Thymus (tissue), 11 donors: ENCODE measurements around the gene DNASE1L1. TPM values are rescaled to one million over a fixed set of nuclear protein-coding genes. Genes with fewer than 3 reads are reported as not detected.
"Not testable (repeated sequence)": the region's sequence is repeated elsewhere in the genome, so short reads cannot be mapped to it uniquely, and the experiment has no call there.

Source experiments
- DNase-seq, 9 donors: peaks; one replicate each; pipeline ENCODE4 v3.0.0-alpha.2; 2013; ENCODE audit warnings: low spot score in 9 of 9, low read depth in 6 of 9, missing footprints in 1 of 9
- H3K27ac ChIP-seq, 2 donors: one replicate each; pipeline ENCODE4 v1.5.1; 2013; ENCODE audit warnings: control low read depth in 1 of 2, low read depth in 1 of 2, low read length in 1 of 2, mild to moderate bottlenecking in 1 of 2, moderate library complexity in 1 of 2
- H3K27me3 ChIP-seq, 2 donors: one replicate each; pipeline ENCODE4 v1.5.1; 2013; ENCODE audit warnings: low read length in 1 of 2; ENCODE audit not compliant: control insufficient read depth in 2 of 2, insufficient read depth in 1 of 2
- H3K36me3 ChIP-seq, 2 donors: one replicate each; pipeline ENCODE4 v1.5.1; 2013; ENCODE audit warnings: low read length in 1 of 2, mild to moderate bottlenecking in 1 of 2, moderate library complexity in 1 of 2; ENCODE audit not compliant: control insufficient read depth in 2 of 2, insufficient read depth in 2 of 2
- H3K4me1 ChIP-seq, 2 donors: one replicate each; pipeline ENCODE4 v1.5.1; 2013; ENCODE audit warnings: low read length in 2 of 2; ENCODE audit not compliant: control insufficient read depth in 2 of 2, insufficient read depth in 2 of 2
- H3K4me3 ChIP-seq, 2 donors: one replicate each; pipeline ENCODE4 v1.5.1; 2013; ENCODE audit warnings: low read length in 2 of 2, control low read depth in 1 of 2, mild to moderate bottlenecking in 1 of 2
- H3K9me3 ChIP-seq, 2 donors: one replicate each; pipeline ENCODE4 v1.5.1; 2013; ENCODE audit warnings: low read length in 1 of 2, mild to moderate bottlenecking in 1 of 2; ENCODE audit not compliant: control insufficient read depth in 2 of 2, insufficient read depth in 1 of 2
- WGBS: extraction: QIAGEN DNeasy Blood & Tissue Kit; methylation state at CpG from one replicate; pipeline ENCODE4 v1.1.7; 2013; 5-methylcytosine and 5-hydroxymethylcytosine counted together
- polyA plus RNA-seq: library from polyadenylated mRNA; stranded (reverse); fragments of 200-250 nt; gene quantifications from one replicate; pipeline ENCODE4 v1.2.3, GENCODE V29; 2013
- total RNA-seq: library from RNA; stranded (reverse); fragments of 120-200 nt; gene quantifications from one replicate; pipeline ENCODE4 v1.2.4, GENCODE V29; 2013
- donor health status: healthy.

The DNASE1L1 gene
- total and polyA plus RNA-seq, 2 donors: 10.1 to 23.0 TPM

DNA sequence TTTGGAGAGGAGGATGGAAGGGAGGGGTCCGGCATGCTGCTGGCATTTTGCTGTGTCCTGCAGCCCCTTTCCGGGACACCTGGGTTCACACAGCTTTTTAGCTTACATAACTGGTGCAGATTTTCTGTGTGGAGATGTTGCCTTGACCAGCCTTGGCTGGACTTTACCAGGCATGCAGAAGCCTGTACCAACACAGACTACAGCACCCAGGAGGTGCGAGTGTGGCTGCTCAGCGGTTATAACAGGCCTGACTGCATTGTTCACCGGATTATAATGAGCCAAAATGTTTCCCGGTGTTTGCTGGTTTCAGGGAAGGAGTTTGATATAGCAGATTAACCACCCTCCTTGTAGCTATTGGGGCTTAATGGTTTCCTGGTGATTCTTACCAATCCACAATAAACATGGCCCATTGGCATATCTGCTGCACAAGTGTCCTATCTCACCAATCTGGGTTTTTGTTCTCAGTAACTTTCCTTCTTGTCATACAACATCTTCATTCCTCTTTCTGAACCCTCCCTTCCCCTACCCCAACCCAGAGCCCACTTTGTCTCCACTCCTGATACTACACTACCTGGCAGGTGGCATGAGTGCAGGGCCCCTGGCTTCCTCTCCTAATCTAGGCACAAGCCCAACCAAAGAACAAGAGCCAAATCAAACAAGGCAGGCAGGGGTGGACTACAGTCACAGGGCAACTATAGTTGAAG, 7.0 kb downstream of the DNASE1L1 start:
- no peaks in the 10 kb centered on the region for H3K9me3 ChIP-seq
- H3K27me3 ChIP-seq: no peaks in the 10 kb centered on the region
- H3K4me3 ChIP-seq: no peak overlapping the region
- peaks cover 23 to 26% of the 10 kb centered on the region in 2 donors for H3K36me3 ChIP-seq
- H3K4me1 ChIP-seq: peaks cover 0 to 12% of the 10 kb centered on the region in 2 donors
- 88% methylated on average over 6 of the region's 6 CpGs for WGBS
- no peak for DNase-seq
- no peak overlapping the region for H3K27ac ChIP-seq

- WGBS: 93% methylated on average over 6 of the region's 6 CpGs
- Histone ChIP-seq H3K9me3 (no peaks in the 10 kb centered on the region), H3K27ac (no peak overlapping the region), H3K27me3 (no peaks in the 10 kb centered on the region), H3K4me3 (no peak overlapping the region), H3K36me3 (peaks cover 23 to 26% of the 10 kb centered on the region in 2 donors), H3K4me1 (peaks cover 0 to 15% of the 10 kb centered on the region in 2 donors)
- no peak for DNase-seq
These were observed 7.8 kb downstream of the DNASE1L1 start for GRCh38 chrX:154401045-154401799.

DNA sequence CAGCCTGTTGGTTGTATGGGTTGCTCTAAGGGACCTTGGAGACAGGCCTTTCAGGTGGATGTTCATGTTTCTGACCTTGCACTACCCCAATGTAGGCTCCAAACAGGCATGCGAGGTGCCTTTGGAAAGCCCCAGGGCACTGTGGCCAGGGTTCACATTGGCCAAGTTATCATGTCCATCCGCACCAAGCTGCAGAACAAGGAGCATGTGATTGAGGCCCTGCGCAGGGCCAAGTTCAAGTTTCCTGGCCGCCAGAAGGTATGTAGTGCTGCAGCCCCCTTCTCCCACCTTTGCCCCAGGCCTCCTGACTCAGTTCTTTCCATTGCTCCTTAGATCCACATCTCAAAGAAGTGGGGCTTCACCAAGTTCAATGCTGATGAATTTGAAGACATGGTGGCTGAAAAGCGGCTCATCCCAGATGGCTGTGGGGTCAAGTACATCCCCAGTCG, 8.7 kb downstream of the DNASE1L1 start:
- not testable (repeated sequence) for DNase-seq, H3K9me3 ChIP-seq, H3K4me3 ChIP-seq, H3K27ac ChIP-seq, H3K27me3 ChIP-seq
- H3K4me1 ChIP-seq: peaks cover 0 to 15% of the 10 kb centered on the region in 2 donors
- WGBS: 98% methylated on average over 6 of the region's 6 CpGs
- H3K36me3 ChIP-seq: peaks cover 23 to 26% of the 10 kb centered on the region in 2 donors

DNA sequence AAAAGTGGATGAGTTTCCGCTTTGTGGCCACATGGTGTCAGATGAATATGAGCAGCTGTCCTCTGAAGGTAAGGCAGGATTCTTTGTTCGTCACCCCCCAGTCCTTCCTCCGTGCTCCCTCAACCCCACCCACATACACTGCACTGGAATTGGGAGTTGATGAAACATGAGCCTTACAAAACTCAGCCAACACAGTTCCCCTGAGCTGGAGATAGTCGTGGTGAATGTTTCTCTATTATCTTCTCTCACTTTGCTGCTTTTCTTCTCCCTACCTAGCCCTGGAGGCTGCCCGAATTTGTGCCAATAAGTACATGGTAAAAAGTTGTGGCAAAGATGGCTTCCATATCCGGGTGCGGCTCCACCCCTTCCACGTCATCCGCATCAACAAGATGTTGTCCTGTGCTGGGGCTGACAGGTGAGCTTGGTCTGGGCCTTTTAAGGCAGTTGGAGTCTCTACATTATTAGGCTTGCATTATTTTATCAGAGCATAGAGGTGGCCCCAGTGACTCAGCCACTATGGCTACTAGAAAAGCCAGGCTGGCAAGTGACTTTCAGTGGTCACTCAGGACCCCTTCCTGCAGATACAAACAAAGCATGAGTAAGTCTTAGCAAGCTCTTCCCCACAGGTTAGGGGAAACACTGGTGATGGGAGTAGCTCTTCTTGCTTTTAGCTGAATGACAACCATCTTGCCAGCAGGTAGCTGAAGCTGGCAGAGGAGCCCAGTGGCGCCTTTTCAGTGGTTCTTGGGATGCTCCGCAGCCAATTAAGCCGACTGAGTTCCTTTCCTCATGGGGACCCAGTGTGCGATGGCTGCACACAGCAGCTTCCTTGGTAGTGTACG, 9.3 kb downstream of the DNASE1L1 start:
- DNase-seq: no peak
- Histone ChIP-seq H3K27ac (peak overlapping the region; percentile 15 to 91), H3K36me3 (peaks cover 23 to 26% of the 10 kb centered on the region in 2 donors), H3K4me3 (peak overlapping the region; percentile 54 to 74), H3K27me3 (no peaks in the 10 kb centered on the region), H3K9me3 (no peaks in the 10 kb centered on the region), H3K4me1 (peaks cover 0 to 15% of the 10 kb centered on the region in 2 donors)
- WGBS: 54% methylated on average over 14 of the region's 14 CpGs

GRCh38 chrX:154398668-154399526, 10.2 kb downstream of the DNASE1L1 start:
- 3% methylated on average over 49 of the region's 49 CpGs for WGBS
- H3K27ac ChIP-seq: peak overlapping the region; percentile 91 to 96

GRCh38 chrX:154397888-154398667, 11.0 kb downstream of the DNASE1L1 start, which contains the start of gene RPL10:
Gene RPL10, plus strand, starts transcription at chrX:154398377. Its CDS starts 143 bp downstream, at chrX:154398520.
- H3K9me3 ChIP-seq: no peaks in the 10 kb centered on the region
- WGBS: under 1% methylated on average over 69 of the region's 69 CpGs
- H3K27ac ChIP-seq: peak within 1 kb of the TSS; percentile 91 to 96
- H3K4me3 ChIP-seq: peak within 1 kb of the TSS; percentile 54 to 74
- no peaks in the 10 kb centered on the region for H3K27me3 ChIP-seq
- peaks cover 0 to 15% of the 10 kb centered on the region in 2 donors for H3K4me1 ChIP-seq
- peak in 8 of 9 donors; percentile 75 to 93 (median 81) for DNase-seq
- peaks cover 23 to 26% of the 10 kb centered on the region in 2 donors for H3K36me3 ChIP-seq

More at GRCh38 chrX:154398668-154399526, 10.2 kb downstream of the DNASE1L1 start:
- no peaks in the 10 kb centered on the region for H3K9me3 ChIP-seq
- DNase-seq: peak; percentile 48 to 92 (median 78)
- H3K4me3 ChIP-seq: peak overlapping the region; percentile 54 to 74
- H3K4me1 ChIP-seq: peaks cover 0 to 15% of the 10 kb centered on the region in 2 donors
- H3K36me3 ChIP-seq: peaks cover 23 to 26% of the 10 kb centered on the region in 2 donors
- H3K27me3 ChIP-seq: no peaks in the 10 kb centered on the region

GRCh38 chrX:154396973-154397887, 11.8 kb downstream of the DNASE1L1 start:
- peak in 2 of 9 donors; percentile 19 to 55 for DNase-seq
- Histone ChIP-seq H3K27me3 (no peaks in the 10 kb centered on the region), H3K9me3 (no peaks in the 10 kb centered on the region), H3K27ac (peak overlapping the region; percentile 91 to 96), H3K4me1 (peaks cover 0 to 15% of the 10 kb centered on the region in 2 donors), H3K4me3 (peak overlapping the region; percentile 54 to 74), H3K36me3 (peaks cover 21 to 26% of the 10 kb centered on the region in 2 donors)
- 6% methylated on average over 53 of the region's 53 CpGs for WGBS
